Thymus (tissue), 11 donors: ENCODE data around the gene SFSWAP. TPM values are rescaled to one million over a fixed set of nuclear protein-coding genes. Genes with fewer than 3 reads are reported as not detected.
"Not testable (repeated sequence)": the region's sequence is repeated elsewhere in the genome, so short reads cannot be mapped to it uniquely, and the experiment has no call there.

ENCODE experiments used
- DNase-seq, 9 donors: peaks; one replicate each; pipeline ENCODE4 v3.0.0-alpha.2; 2013; ENCODE audit warnings: low spot score in 9 of 9, low read depth in 6 of 9, missing footprints in 1 of 9
- H3K27ac ChIP-seq, 2 donors: one replicate each; pipeline ENCODE4 v1.5.1; 2013; ENCODE audit warnings: control low read depth in 1 of 2, low read depth in 1 of 2, low read length in 1 of 2, mild to moderate bottlenecking in 1 of 2, moderate library complexity in 1 of 2
- H3K27me3 ChIP-seq, 2 donors: one replicate each; pipeline ENCODE4 v1.5.1; 2013; ENCODE audit warnings: low read length in 1 of 2; ENCODE audit not compliant: control insufficient read depth in 2 of 2, insufficient read depth in 1 of 2
- H3K36me3 ChIP-seq, 2 donors: one replicate each; pipeline ENCODE4 v1.5.1; 2013; ENCODE audit warnings: low read length in 1 of 2, mild to moderate bottlenecking in 1 of 2, moderate library complexity in 1 of 2; ENCODE audit not compliant: control insufficient read depth in 2 of 2, insufficient read depth in 2 of 2
- H3K4me1 ChIP-seq, 2 donors: one replicate each; pipeline ENCODE4 v1.5.1; 2013; ENCODE audit warnings: low read length in 2 of 2; ENCODE audit not compliant: control insufficient read depth in 2 of 2, insufficient read depth in 2 of 2
- H3K4me3 ChIP-seq, 2 donors: one replicate each; pipeline ENCODE4 v1.5.1; 2013; ENCODE audit warnings: low read length in 2 of 2, control low read depth in 1 of 2, mild to moderate bottlenecking in 1 of 2
- H3K9me3 ChIP-seq, 2 donors: one replicate each; pipeline ENCODE4 v1.5.1; 2013; ENCODE audit warnings: low read length in 1 of 2, mild to moderate bottlenecking in 1 of 2; ENCODE audit not compliant: control insufficient read depth in 2 of 2, insufficient read depth in 1 of 2
- WGBS: extraction: QIAGEN DNeasy Blood & Tissue Kit; methylation state at CpG from one replicate; pipeline ENCODE4 v1.1.7; 2013; 5-methylcytosine and 5-hydroxymethylcytosine counted together
- polyA plus RNA-seq: library from polyadenylated mRNA; stranded (reverse); fragments of 200-250 nt; gene quantifications from one replicate; pipeline ENCODE4 v1.2.3, GENCODE V29; 2013
- total RNA-seq: library from RNA; stranded (reverse); fragments of 120-200 nt; gene quantifications from one replicate; pipeline ENCODE4 v1.2.4, GENCODE V29; 2013
- donor health status: healthy.

The SFSWAP gene
- total and polyA plus RNA-seq, 2 donors: 19.5 to 39.6 TPM

DNA sequence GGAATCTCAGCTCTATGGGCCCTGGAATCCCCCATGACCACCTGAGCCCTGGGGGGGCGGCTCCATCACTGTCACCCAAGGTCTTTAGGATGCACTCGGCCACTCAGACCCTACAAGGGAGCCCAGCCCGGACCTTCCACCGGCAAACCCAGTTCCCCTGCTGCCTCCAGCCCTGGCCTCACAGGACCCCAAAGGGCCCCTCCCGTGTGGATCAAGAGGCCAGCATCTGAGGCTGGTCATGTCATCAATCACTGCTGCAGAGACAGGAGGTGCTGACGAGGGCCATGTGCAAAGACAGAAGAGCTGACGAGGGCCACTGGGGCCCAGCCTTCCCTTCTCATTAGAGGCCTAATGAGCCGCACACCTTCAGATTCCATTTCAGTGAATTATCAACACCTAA is 39.0 kb upstream of the SFSWAP start:
- no peaks in the 10 kb centered on the region for H3K36me3 ChIP-seq
- DNase-seq: no peak
- no peaks in the 10 kb centered on the region for H3K9me3 ChIP-seq
- H3K27ac ChIP-seq: no peak overlapping the region
- H3K4me3 ChIP-seq: no peak overlapping the region
- peaks cover 0 to 5% of the 10 kb centered on the region in 2 donors for H3K27me3 ChIP-seq
- 84% methylated on average over 8 of the region's 8 CpGs for WGBS
- no peaks in the 10 kb centered on the region for H3K4me1 ChIP-seq

DNA sequence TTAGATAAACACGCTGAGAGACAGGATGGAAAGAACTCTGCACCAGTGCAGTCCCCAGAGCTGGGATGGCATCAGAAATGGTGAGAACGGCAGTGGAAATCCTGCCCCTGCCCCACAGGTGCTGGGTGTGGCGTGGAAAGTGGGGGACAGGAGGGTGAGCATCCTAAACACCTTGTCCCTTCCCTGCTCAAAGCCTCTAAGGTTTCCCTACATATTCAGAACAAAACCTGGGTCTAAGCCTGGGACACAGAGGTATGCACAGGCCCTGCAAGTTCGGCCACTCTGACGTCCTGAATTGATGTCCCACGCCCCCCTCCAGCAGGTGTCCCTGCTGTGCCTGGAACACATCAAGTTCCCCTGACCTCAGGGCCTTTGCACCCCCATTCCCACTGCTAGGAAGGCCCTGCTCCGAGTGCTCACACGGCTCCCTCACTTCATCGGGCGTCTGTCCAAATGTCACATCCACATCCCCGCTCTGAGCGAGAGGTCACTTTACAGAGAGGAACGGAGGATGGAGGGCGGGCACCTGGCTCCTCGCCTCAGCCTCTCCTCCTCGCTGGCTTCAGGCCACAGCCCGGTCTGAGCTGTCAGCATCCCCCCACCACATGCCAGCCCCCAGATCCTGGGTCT is 38.5 kb upstream of the SFSWAP start:
- Histone ChIP-seq H3K27me3 (peaks cover 0 to 5% of the 10 kb centered on the region in 2 donors), H3K9me3 (no peaks in the 10 kb centered on the region), H3K4me3 (no peak overlapping the region), H3K27ac (no peak overlapping the region), H3K36me3 (no peaks in the 10 kb centered on the region), H3K4me1 (no peaks in the 10 kb centered on the region)
- no peak for DNase-seq
- WGBS: 95% methylated on average over 17 of the region's 17 CpGs

DNA sequence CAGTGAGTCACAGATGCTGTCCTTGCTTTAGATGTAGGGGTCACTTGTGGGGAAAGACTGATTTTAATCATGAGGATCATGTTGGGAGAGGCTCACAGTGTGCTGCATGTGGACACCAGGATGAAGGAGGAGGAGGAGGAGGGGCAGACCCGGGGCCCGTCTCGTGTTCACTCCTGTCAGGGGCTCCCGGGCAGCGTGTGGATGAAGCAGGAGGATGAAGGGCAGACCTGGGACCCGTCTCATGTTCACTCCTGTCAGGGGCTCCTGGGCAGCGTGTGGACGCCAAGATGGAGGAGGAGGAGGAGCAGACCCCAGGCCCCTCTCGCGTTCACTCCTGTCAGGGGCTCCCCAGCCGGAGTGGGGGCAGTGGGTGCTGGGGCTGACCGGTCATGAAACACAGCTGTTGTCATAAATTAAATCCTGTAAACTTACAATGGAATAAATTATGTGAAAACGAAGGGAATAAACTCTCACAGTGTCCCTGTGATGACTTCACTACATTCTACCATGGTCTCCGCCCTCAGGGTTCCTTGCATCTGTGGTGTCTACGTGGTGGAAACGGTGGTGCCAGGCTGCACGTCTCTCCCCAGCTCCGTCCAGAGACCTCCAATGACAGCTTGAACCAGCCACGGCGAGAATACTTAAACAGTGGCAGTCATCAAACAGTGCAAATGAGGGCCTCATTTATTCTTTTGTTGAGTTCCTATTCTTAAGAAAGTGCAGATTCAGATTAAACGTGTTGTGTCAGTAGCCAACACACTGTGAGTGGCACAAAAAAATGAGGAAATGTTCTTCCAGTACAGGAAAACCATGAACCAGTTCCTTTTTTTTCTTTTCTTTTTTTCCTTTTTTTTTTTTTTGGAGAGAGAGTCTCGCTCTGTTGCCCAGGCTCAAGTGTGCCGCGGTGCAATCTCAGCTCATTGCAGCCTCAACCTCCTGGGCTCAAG is 37.7 kb upstream of the SFSWAP start:
- H3K4me3 ChIP-seq: no peak overlapping the region
- no peak overlapping the region for H3K27ac ChIP-seq
- 66% methylated on average over 24 of the region's 24 CpGs for WGBS
- DNase-seq: no peak
- H3K27me3 ChIP-seq: peaks cover 0 to 5% of the 10 kb centered on the region in 2 donors
- H3K4me1 ChIP-seq: no peaks in the 10 kb centered on the region
- no peaks in the 10 kb centered on the region for H3K36me3 ChIP-seq
- no peaks in the 10 kb centered on the region for H3K9me3 ChIP-seq

DNA sequence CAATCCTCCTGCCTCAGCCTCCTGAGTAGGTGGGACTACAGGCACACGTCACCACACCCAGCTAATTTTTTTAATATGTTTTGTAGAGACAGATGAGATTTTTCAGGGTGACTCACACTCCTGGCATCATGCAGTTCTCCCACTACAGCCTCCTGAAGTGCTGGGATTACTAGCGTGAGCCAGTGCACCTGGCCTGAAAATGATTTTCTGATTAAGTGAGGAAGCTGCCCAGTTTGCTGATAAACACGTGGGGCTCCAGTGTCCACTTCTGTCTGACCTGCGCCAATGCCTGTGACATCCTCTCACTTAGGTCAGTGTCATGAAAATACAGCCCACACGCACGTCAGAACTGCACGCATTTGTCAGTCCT is 37.0 kb upstream of the SFSWAP start:
- Histone ChIP-seq H3K27ac (no peak overlapping the region), H3K4me3 (no peak overlapping the region), H3K4me1 (no peaks in the 10 kb centered on the region), H3K27me3 (peaks cover 0 to 5% of the 10 kb centered on the region in 2 donors), H3K9me3 (no peaks in the 10 kb centered on the region), H3K36me3 (no peaks in the 10 kb centered on the region)
- 93% methylated on average over 7 of the region's 7 CpGs for WGBS
- no peak for DNase-seq

DNA sequence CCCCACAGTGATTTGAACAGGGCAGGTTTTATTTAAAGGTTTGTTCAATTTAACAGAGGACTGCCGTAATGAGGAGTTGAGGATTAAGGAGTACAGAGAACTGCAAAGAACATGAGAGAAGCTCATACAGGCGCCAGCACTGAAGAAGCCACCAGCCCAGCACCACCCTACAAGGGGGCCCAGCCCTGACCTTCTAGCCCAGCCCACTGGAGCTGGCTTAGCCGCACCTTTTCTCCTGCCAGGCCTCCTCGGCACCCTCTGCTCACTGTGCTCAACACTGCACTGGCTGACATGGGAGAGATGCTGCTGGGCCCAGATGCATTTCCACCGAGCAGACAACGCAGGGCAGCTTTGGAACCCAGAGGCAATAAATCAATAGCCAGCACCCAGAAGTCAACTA is 36.5 kb upstream of the SFSWAP start:
- no peak for DNase-seq

DNA sequence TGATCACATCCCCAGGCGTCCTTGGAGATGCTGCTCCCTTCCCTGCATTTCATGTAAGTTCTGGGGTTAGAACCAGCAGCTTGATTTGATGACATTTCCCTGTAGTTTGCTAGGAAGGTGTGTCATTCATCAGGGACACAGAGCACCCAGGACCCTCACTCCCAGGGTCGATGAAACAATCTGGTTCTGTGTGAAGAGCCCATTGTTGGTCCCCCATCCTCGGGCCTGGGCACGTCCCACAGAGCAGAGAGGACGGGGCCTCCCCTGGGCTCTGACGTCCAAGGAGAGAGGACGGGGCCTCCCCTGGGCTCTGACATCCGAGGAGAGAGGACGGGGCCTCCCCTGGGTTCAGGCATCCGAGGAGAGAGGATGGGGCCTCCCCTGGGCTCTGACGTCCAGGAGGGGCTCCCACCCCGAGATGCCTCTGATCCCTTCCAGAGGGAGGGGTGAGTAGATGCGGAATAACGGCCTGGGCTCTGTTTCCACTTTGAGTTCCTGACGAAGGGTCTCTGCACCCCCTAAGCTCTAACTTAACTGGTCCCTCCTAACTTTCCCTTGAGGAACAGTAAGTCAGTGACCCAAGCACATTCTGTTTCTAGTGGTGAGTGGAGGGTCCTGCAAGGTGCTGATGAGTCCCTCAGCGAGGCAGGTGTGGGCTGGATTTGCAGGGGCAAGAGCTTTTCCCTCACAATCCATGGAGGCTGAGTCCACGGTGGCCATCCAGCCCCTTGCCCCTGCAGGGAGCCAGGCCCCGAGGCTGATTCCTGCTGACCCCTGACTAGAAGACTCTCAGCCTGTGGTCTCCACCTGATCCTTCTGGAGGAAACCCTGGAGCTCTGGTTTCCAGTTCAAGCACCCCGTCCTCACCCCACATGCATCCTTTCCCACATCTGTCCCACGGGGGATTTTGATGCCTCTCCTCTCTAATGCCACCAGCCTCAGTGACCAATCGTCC is 35.5 kb upstream of the SFSWAP start:
- WGBS: 92% methylated on average over 21 of the region's 21 CpGs
- H3K27ac ChIP-seq: no peak overlapping the region
- no peaks in the 10 kb centered on the region for H3K4me1 ChIP-seq
- H3K36me3 ChIP-seq: no peaks in the 10 kb centered on the region
- peaks cover 0 to 5% of the 10 kb centered on the region in 2 donors for H3K27me3 ChIP-seq
- DNase-seq: no peak
- H3K4me3 ChIP-seq: no peak overlapping the region
- no peaks in the 10 kb centered on the region for H3K9me3 ChIP-seq

More for the DNA sequence above, 36.5 kb upstream of the SFSWAP start:
- H3K4me3 ChIP-seq: no peak overlapping the region
- H3K9me3 ChIP-seq: no peaks in the 10 kb centered on the region
- H3K27me3 ChIP-seq: peaks cover 0 to 5% of the 10 kb centered on the region in 2 donors
- H3K27ac ChIP-seq: no peak overlapping the region
- no peaks in the 10 kb centered on the region for H3K36me3 ChIP-seq
- 95% methylated on average over 6 of the region's 6 CpGs for WGBS
- H3K4me1 ChIP-seq: no peaks in the 10 kb centered on the region

DNA sequence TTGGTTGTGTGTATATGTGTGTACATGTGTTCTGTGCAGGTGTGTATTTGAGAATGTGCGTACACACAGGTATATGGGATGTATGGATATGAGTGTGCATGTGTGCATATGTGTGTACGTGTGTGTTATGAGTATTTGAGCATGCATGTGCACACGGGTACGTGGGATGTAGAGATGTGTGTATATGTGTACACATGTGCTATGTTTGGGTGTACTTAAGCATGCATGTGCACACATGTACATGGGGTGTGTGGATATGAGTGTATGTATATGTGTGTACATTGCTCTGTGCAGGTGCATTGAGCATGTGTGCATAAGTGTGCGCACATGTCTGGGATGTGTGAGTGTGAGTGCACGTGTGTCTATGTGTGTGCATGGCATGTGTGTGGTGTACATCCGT is 34.3 kb upstream of the SFSWAP start:
- Histone ChIP-seq H3K9me3 (no peaks in the 10 kb centered on the region), H3K4me3 (no peak overlapping the region), H3K27ac (no peak overlapping the region), H3K27me3 (peaks cover 0 to 5% of the 10 kb centered on the region in 2 donors), H3K4me1 (no peaks in the 10 kb centered on the region), H3K36me3 (no peaks in the 10 kb centered on the region)
- WGBS: 91% methylated on average over 7 of the region's 7 CpGs
- no peak for DNase-seq

DNA sequence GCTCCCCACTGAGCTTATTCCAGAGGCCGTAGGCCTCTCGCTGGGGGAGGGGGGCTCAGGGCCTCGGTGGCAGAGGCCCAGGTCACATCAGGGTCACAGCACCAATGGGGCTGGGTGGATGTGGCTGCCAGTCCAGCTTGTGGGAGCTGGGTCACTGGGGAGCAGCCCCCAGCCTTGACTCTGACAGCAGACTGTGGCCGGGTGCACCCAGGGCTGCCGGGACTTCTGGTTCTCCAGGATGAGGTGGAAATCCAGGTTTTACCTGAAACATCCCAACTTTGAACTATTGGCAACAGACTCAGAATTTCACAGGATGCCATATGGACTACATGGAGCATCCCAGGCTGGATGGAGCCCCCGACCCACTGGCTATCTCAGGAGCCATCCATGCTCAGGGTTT is 33.8 kb upstream of the SFSWAP start:
- 95% methylated on average over 6 of the region's 6 CpGs for WGBS
- DNase-seq: not testable (repeated sequence)

More for the DNA sequence above, 33.8 kb upstream of the SFSWAP start:
- H3K4me1 ChIP-seq, H3K36me3 ChIP-seq, H3K4me3 ChIP-seq, H3K27me3 ChIP-seq, H3K27ac ChIP-seq, H3K9me3 ChIP-seq: not testable (repeated sequence)
